SKM-1 treated with dmso at 0.1 percent for 144 hours (cell line): Measurements from ENCODE around the gene IMPDH1.

Source experiments
- DNase-seq: peaks from one replicate; lab custom pipeline; 2025; ENCODE audit not compliant: unreplicated experiment; lab: John Stamatoyannopoulos, UW

Gene IMPDH1

DNA sequence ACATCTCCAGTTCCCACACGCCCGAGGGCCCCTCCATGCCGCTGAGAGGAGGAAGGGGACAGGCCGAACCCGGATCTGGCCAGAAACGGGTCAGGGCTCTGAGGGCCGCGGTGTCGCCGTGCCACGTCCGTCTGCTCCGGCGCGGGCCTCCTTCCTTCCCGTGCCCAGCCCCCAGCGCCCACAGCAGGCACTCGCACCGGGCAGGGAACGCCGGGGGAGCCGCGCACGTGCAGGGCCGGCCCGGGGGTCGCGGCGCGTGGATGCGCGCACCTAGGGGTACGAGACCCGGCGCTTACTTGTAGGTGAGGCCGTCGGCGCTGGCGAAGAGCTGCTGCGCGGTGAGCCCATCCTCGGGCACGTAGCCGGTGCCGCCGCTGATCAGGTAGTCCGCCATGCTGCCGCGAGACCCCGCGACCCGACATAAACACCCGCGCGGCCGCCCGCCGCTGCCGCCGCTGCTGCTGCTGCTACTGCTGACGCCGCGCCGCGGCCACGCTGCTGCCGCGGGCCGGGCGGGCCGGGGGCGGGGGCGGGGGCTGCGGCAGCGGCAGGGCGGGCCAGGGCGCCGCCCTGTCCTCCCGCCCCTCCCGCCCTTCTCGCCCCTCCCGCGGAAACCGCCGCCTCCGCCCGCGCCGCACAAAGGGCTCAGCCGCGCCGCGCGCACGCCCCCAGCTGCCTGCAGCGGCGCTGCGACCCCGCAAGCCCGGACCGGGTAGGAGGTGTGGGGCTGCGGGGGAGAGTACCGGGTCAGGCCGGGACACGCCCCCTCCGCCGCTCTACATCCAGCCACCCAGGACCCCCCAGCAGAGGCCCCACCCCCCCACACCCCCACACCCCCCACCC lies 4.1 kb downstream of the IMPDH1 start:
- DNase-seq, result no peak

DNA sequence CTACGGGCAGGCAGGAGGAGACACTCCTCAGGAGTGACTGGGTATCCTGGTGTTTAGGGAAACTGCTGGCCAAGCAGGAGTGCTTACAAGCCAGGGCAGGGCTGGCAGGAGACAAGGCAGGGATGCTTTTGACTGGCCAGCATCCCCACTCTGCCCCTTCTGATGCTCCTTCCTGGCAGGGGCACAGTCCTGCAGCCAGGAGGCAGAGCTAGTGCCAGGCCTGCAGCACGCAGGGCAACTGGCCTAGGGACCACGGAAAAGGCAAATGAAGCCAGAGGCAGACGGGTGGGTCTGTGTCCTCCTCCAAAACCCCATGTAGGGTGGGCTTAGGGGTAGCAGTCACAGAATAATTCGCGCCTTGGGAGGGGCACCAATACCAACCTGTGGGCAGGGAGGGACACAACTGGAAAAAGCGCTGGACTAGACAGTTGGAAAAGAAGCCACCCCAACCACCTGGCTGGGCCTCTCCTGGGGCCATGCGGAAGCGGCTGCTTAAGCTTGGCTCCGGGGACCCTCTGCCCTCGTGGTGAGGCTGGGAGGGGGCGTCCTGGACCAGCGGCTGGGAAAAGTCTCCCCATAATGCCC lies 4.8 kb downstream of the IMPDH1 start:
- DNase-seq, result no peak

DNA sequence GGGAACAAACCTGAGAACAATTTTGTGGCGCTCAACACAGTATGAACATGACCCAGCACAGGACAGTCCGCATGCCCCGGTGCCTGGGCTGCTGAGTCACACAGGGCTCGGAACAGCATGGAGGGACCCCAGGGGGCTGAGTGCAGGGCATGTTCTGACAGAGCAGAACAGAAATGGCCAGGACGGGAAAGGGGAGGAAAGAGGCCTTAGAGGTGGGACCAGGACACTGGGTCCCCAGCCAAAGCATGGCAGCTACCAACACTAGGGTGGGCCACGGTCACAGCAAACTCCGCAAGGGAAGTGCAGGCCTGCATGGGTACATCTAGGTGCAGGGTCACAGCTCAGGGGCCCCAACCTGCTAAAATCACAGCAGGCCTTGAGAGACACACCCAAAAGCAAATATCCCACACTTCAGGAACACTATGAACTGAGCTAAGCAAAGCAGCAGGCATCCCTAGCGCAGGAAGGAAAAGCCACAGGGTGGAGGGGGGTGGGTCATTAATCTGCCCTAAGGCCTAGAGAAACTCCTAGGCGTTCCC lies 5.6 kb downstream of the IMPDH1 start:
- DNase-seq, result no peak

DNA sequence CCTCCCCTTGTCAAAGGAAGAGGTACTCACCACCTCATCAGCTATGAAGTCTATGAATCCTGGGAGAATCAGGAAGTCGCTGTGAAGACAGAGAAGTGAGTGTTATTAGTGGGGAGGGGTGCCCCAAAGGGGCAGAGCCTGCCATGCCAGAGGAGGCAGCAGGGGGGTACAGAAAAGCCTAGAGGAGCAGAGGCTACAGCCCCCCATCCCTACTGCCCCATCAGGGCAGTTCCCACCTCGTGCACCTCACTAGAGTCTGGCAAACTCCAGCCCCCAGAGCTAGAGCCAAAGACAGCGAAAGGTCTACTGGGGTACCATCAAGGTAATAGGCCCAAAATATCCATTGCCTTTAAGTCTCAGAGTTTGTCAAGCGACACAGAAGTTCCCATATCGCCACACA lies 6.1 kb downstream of the IMPDH1 start:
- DNase-seq, result no peak

DNA sequence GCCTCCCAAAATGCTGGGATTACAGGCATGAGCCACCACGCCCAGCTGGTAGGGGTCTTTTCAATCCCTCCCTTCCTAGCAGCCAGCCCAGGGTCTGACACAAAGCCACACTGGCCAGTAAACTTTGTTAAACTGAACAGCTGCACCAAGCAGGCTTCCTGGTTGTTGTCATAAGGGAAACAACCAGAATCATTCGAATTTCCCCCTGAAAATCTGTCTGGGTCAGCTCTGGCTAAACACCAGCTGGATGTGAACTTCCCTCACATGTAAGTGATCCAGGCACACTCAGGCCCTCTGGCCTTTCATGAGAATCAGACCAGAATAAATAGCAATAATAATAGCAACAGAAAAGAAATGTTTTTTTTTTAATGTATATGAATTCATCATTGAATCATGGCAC lies 7.4 kb downstream of the IMPDH1 start:
- DNase-seq, result no peak

DNA sequence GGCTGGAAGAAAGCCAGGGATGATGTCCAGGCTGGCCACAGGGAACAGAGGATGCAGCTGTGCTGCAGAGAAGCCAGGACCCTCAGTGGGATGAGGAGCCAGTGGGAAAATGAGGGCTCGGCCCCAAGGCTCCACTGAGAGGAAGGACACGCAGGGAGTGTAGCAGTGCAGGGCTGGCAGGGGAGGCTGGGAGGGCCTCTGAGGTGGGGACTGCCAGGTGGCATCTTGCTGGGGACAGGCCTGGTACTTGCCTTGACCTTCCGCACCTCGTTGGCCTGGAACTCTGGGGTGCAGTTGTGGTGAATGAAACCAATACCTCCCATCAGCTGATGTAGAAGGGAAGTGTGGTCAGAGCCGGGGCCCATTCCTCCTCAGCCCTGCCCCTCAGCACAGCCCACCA lies 9.2 kb downstream of the IMPDH1 start:
- DNase-seq, result no peak

DNA sequence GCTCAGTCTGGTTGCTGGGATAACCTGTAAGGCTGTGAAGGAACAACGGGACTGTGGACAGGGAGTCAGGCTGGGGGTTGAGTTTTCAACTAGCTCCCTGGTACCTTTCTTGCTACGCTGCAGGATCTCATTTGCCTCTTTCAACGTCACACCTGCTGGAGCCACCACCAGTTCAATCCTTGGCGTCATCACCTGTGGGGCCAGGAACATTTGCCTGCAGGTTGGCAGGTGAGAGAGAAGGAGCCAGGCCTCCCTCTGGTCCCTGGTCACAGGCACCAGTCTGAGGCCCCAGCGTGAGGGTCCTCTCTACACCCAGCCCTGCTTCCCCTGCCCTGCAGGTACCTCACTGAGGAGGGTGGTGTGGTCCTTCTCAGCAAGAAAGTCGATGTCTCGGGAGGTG lies 9.8 kb downstream of the IMPDH1 start:
- no peak for DNase-seq

DNA sequence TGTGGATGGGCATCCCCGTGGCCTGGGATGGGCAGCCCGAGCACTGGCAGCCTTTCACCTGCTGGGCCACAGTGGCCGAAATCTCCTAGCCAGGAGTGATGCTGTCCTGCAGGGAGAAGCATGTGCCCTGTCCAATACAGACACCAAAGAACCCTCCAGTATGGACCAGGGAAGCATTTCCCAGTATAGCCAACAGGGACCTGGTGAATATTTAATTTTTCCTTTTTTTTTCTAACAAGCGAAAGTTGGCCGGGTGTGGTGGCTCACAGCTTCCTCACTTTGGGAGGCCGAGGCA lies 11.0 kb downstream of the IMPDH1 start:
- DNase-seq, result no peak

DNA sequence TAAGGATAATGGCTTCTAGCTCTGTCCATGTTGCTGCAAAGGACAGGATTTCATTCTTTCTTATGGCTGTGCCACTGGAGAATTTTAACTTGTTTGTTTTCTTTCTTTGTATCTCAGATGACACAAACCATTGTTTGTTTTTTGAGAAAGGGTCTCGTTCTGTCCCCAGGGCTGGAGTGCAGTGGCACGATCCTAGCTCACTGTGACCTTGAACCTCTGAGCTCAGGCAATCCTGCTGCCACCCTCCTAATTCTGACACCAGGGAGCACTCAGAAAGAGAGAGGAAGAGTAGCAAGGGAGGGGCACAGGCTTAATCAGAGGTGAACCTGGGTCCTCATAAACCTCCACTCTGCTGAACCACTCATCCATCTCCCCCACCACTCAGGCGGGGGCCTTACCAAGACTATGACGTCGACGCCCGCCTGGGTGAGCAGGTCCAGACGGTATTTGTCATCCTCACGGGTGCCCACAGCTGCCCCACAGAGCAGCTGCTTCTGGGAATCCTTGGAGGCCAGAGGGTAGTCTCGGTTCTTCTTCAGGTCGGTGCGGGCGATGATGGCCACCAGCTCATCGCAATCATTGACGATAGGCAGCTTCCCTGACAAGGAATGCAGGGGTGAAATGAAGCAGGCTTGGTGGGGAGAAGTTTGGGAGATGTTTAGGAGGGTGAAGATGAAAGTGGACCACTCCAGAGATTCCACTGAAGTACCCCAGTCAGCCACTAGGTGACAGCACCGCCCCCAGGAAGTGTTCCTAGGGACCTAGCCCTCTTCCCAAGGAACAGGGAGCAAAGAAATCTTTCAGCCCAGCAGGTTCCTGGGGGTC lies 11.6 kb downstream of the IMPDH1 start:
- no peak for DNase-seq

DNA sequence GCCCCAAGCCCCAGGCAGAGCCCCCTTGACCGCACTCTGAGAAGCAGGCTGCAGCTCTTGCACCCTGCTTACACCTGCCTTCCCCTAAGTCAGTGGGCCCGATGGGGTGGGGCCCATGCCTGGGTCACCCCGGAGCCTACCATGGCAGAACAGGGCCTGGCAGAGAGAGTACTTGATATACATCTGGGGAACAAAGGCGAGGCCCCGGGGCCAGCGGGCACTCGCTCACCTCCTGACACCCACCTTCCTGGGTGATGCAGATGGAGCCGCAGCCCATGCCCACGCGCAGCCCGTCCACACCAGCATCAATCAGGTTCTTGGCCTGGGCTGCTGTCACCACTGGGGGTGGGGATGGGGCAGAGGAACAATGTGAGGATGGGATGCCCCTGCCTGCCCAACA lies 13.4 kb downstream of the IMPDH1 start:
- DNase-seq, result no peak

DNA sequence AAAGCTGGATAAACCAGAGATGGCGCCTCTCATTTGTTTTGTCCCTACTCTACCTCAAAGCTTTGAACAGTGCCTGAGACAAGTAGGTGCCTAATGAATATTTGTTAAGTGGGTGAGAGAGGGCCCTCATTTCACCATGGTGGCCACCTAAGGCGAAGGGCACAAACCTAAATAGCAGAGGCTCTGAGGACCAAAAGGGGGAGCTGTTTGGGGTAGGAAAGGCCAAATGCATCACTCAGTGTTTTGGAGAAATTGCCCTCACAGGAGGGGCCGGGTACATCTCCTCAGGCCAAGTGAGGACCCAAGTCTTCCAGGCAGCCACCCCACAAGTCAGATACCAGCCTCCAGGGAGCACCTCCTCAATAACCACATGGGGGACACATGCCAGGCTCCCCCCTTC lies 14.0 kb downstream of the IMPDH1 start:
- no peak for DNase-seq

DNA sequence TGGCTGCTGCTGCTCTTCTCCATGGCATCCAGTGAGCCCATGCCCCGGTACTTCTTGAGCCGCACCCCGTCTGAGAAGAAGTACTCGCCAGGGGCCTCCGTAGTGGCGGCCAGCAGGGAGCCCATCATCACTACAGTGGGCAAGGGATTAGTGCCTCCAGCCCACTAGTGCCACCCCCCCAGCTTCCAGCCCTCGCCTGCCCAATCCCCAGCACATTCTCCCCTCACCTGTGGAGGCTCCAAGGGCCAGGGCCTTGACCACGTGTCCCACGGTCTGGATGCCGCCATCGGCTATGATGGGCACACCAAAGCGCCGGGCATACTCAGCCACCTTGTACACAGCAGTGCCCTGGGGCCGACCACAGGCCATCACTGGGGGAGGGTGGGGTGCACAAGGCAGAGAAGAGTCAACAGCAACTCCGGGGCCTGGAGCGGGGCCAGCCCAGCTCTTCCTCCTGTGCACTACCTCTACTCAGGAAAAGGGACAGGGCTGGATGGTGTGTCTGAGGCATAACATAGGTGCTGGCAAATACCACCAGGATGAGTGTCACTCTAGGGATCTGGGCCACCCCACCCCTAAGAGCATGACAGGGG lies 14.8 kb downstream of the IMPDH1 start:
- DNase-seq, result no peak

DNA sequence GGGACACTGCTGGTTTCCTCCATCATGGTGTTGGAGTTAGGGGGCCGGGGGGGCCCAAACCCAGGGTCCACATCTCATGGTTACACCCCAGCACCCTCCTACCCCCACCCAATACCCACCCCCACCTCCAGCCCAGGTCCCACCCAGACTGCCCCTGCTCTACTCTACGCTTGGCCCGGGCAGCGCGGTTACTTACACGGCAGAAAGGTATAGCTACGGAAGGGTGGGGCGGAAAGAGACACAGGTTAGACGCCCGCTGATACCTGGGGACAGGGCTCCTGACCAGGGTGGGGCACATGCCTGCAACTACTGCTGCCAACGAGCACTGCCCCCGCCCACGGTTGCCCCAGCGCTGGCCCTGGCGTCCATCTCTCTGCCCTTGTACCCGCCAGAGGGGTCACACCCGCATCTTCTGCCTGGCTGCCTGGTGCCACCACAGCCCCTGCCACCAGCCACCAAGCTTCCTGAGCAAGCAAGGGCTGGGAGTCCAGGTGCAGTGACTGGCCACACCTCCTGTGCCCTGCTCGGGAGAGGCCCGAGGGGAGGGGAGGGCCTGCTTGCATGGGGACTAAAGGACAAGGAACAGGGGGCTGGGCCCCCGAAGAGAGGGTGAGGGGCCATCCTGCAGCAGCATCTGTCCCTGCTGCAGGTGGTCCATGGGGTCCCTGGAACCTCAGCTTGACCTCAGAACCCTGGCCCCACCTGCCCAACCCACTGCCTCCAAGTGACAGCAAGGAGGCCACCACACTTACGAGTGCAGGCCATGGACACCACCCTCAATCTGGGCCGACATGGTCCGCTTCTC lies 16.1 kb downstream of the IMPDH1 start:
- no peak for DNase-seq

DNA sequence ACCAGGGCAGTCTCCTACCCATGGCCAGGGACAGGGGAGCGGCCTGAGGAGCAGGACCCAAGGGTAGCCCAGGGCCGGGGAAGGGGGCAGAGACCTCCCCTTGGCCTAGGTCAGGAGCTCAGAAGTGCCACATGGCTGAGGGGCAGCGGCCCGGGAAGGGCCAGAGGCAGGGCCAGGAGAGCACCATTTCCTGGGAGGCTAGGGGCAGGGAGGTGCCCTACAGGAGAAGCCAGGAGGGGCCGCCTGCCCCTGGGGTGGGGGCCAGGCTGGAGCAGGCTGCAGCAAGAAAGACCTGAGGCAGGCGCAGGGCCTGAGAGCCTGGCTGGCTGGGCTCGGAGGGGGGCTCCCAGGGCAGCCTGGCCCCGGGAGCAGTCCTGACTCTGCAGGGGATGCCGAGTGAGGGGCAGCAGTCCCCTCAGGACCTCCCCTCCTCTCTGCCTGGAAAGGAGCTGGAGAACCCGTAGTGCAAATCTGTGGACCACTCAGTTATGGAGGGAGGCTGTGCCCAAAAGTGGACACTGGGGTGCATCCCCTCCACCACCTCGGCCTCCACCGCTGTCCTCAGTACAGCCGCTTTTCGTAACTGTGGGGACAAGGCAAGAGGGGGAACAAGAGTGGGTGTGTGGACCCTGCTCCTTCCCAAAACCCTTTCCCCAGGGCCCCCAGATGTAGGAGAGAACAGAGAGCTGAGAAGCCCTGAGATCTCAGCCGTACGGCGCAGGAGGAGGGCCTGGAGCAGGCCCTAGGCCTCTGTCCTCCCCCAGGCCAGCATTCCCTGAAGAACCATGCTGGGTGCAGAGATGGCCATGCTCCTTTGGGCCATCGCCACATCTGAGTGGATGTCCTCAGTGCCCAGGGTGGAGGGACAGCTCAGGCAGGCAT lies 17.1 kb downstream of the IMPDH1 start:
- DNase-seq, result no peak

DNA sequence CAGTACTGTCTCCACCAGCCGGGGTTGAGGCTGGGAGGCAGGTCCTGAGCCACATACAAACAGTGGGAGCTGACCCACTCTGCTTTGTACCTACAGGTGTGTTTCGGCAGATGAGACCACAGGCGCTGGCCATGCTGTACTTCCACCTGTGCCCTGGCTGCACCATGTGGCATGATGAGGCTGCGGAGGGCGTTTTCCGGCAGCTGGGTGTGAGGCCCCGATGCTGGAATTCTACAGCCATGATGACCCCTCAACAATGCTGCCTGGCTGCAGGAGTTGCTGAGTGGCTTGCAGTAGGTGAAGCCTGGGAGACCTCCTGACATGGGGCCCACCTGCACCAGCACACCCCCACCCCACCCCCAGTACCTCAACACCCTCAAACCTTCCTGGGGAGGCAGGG lies 18.0 kb downstream of the IMPDH1 start:
- DNase-seq, result no peak

DNA sequence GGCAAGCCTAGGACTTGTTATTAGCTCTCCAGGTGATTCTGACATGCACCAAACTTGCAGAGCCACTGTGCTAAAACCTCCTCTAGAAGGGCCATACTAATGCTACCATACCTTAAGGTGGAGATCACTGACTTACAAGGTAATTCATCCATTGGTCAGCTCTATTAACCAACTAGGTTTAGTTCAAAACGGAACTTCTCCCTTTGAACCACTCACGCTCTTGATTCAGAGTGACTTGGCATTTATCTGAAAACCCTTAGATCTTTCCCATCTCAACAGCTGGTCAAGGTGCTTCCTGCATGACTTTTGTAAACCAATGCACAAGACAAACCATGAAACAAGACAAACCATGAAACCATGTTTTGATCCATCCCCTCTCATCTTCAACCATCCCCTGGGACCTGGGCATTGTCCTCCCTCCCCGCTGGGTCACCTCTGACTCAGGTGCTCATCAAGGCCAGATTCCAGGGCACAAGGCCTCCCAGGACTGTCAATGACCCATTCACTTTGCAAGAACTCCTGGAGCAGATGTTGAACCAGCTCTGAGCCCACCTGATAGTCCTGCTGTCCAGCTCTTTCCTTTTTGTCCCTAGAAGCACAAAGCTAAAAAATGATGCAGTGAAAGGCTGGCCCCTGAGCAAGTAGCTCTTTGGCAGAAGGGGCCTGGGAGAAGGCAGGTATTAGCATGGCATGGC lies 18.8 kb downstream of the IMPDH1 start:
- DNase-seq, result no peak

DNA sequence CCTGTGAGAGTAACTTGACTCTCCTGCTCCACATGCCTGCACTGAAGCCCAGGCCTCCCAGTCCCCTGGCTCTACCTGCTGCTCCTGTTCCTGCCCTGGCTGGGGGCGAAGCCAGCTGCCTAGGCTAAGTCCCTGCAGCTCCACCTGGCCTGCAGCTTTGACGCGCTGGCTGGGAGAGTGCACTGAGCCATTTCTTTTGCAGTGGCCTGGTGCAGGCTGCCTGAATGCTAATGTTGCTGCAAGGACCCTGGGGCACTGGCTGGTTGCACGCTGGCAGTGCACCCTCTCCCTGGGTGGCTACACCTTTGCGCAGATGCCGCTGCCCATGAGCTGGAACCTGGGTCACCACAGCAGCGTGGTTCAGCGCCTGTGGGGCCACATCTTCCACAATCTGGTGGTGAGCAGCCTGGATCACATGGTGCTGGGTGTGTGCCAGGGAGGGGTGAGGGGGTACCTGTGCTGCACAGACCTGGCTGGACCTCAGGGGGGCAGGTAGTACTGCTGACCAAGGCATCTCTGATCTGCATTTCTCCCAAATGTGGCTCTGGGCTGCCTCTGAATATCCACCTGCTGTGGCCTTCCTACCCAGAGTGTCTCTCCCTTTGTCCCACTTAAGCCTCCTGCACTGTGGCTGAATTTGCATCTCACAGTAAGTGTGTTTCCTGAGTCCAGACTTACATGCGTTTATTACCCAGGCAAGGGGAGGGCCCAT lies 20.0 kb downstream of the IMPDH1 start:
- DNase-seq, result no peak

DNA sequence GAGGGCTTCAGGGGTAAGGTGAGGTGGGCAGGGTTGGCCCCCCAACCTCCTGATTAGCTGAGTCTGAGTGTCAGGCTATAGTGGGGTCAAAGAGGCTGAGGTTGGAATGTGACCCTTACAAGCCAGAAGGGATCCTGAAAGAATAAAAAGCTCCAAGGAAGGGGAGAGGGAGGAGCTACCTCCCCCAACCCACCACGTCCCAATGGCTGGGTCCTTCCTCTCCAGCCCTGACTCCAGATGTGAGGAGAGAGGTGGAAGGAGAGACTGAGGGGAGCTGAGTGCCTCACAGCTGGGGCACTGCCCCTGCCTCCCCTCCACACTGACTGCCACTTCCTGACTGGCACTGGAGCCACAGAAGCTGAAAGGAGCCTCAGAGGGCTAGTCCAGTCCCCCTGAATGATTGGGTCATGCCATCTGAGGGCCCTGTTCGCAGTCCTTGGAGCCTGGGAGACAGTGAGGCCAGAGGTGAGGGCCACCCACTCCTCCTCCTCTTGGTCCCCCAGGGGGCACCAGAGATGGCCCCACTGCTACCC lies 20.6 kb downstream of the IMPDH1 start:
- DNase-seq, result no peak
